GM18868 (cell line): Measurements from ENCODE around the gene ABHD5.

Experiments
- ATAC-seq: cut with Tn5 transposase; IDR thresholded peaks from one replicate; pipeline ENCODE4 v1.9.1; 2021; ENCODE audit warnings: mild to moderate bottlenecking, moderate library complexity; ENCODE audit not compliant: unreplicated experiment

ABHD5 gene

DNA sequence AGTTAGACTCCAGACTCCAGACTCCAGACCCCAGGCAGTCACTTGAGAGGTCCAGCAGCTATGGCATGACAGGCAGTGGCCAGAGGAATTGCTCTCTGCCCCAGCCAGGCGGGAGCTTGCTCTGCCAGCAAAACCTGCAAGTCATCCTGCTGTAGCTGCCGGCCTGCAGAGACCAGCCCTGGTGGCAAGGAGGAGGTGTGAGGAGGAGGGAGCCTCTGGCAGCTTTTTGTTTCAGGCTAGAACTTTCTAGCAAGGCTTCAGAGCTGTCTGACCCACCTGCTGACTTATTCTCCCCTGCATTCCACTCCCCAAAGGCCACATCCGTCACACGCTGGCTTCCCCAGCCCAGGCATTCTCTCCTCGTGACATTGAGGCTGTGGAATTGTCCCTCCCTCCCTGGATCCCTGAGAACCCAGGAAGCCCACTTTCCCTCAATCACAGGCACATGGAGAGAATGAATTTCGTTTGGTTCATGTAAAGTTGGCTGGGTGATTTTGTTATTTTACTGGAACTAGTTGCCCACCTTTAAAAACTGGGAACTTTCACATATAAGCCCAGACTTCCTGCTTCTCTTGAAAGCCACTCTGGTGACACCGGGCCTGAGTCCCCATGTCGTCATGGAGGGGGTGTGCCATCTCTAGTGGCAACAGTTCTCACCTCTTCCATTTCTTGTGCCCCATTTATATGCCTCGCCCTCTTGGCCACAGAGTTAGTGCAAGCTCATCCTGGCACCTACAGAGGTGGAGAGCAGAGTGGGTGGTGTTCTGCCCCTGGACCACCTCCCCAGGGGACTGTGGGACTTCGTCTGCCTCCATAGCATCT is 82.7 kb downstream of the ABHD5 start:
- no peak for ATAC-seq

GRCh38 chr3:43774799-43775198 is 84.1 kb downstream of the ABHD5 start:
- ATAC-seq: no peak

GRCh38 chr3:43776101-43776500 is 85.4 kb downstream of the ABHD5 start:
- ATAC-seq: no peak

GRCh38 chr3:43779850-43780249 is 89.1 kb downstream of the ABHD5 start:
- no peak for ATAC-seq

DNA sequence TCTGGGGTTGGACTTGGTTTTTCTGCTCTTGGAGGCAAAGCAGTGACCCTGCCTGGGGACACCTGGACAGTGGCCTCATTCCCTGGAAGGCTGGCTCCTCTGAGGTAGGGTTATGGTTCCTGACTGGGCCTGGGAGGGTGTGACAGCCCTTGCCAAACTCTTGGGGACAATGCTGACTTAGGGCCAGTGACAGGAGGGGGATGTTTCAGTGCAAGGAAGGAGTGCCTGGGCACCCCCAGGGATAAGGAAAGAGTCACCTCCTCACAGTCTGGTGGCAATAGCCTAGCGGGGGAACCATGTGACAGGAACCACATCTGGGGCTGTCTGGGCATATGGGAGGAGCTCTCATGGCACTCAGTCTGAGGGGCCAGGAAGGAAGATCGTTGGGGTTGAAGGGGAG is 91.8 kb downstream of the ABHD5 start:
- ATAC-seq: no peak
